Measurements from ENCODE around the gene CPZ. TPM values are rescaled to one million over a fixed set of nuclear protein-coding genes. Genes with fewer than 3 reads are reported as not detected.

CPZ gene
- total RNA-seq, 4 donors from 2014 or later: 1.2 to 2.0 (median 1.5) TPM; not detected in 1

- Histone ChIP-seq H3K27ac (no peak overlapping the region), H3K36me3 (no peaks in the 10 kb centered on the region), H3K4me3 (no peak overlapping the region), H3K4me1 (no peaks in the 10 kb centered on the region), H3K27me3 (no peaks in the 10 kb centered on the region), H3K9me3 (no peaks in the 10 kb centered on the region)
- DNase-seq: no peak
- no peak for TF ChIP-seq POLR2A (IDR thresholded peaks at IDR 0.05)
- no peak for TF ChIP-seq CTCF (IDR thresholded peaks at IDR 0.05)
Measured at GRCh38 chr4:8601556-8601955, 9.0 kb downstream of the CPZ start.

- DNase-seq: no peak
- H3K27me3 ChIP-seq: no peaks in the 10 kb centered on the region
- no peak for TF ChIP-seq POLR2A (IDR thresholded peaks at IDR 0.05)
- TF ChIP-seq CTCF (IDR thresholded peaks at IDR 0.05): no peak
Measured at GRCh38 chr4:8602686-8603430, 10.3 kb downstream of the CPZ start.

GRCh38 chr4:8603931-8604330, 11.4 kb downstream of the CPZ start:
- H3K36me3 ChIP-seq: no peaks in the 10 kb centered on the region
- DNase-seq: no peak
- no peak overlapping the region for H3K27ac ChIP-seq
- no peak for TF ChIP-seq CTCF (IDR thresholded peaks at IDR 0.05)
- no peak for TF ChIP-seq POLR2A (IDR thresholded peaks at IDR 0.05)
- H3K4me1 ChIP-seq: no peaks in the 10 kb centered on the region
- no peaks in the 10 kb centered on the region for H3K27me3 ChIP-seq
- no peak overlapping the region for H3K4me3 ChIP-seq
- no peaks in the 10 kb centered on the region for H3K9me3 ChIP-seq

More at GRCh38 chr4:8602686-8603430, 10.3 kb downstream of the CPZ start:
- Histone ChIP-seq H3K27ac (no peak overlapping the region), H3K9me3 (no peaks in the 10 kb centered on the region), H3K4me3 (no peak overlapping the region), H3K4me1 (no peaks in the 10 kb centered on the region), H3K36me3 (no peaks in the 10 kb centered on the region)

- Histone ChIP-seq H3K4me1 (no peaks in the 10 kb centered on the region), H3K27ac (no peak overlapping the region)
- no peak for TF ChIP-seq POLR2A (IDR thresholded peaks at IDR 0.05)
Measured at GRCh38 chr4:8605289-8605688, 12.7 kb downstream of the CPZ start.

GRCh38 chr4:8606476-8606875, 13.9 kb downstream of the CPZ start:
- Histone ChIP-seq H3K4me1 (no peaks in the 10 kb centered on the region), H3K27me3 (no peaks in the 10 kb centered on the region), H3K27ac (no peak overlapping the region), H3K36me3 (no peaks in the 10 kb centered on the region), H3K9me3 (no peaks in the 10 kb centered on the region), H3K4me3 (no peak overlapping the region)
- no peak for TF ChIP-seq POLR2A (IDR thresholded peaks at IDR 0.05)
- DNase-seq: no peak

More at GRCh38 chr4:8605289-8605688, 12.7 kb downstream of the CPZ start:
- H3K9me3 ChIP-seq: no peaks in the 10 kb centered on the region
- no peak overlapping the region for H3K4me3 ChIP-seq
- H3K36me3 ChIP-seq: no peaks in the 10 kb centered on the region
- DNase-seq: no peak
- no peaks in the 10 kb centered on the region for H3K27me3 ChIP-seq

GRCh38 chr4:8606966-8607365, 14.4 kb downstream of the CPZ start:
- no peak for TF ChIP-seq POLR2A (IDR thresholded peaks at IDR 0.05)
- TF ChIP-seq CTCF (IDR thresholded peaks at IDR 0.05): no peak
- DNase-seq: no peak

More at GRCh38 chr4:8606966-8607365, 14.4 kb downstream of the CPZ start:
- Histone ChIP-seq H3K4me1 (no peaks in the 10 kb centered on the region), H3K27ac (no peak overlapping the region), H3K27me3 (no peaks in the 10 kb centered on the region), H3K36me3 (no peaks in the 10 kb centered on the region), H3K4me3 (no peak overlapping the region), H3K9me3 (no peaks in the 10 kb centered on the region)

Measured in Peyer's patch (tissue), 4 donors.